ENCODE results near the gene NT5DC1. TPM values are rescaled to one million over a fixed set of nuclear protein-coding genes. Genes with fewer than 3 reads are reported as not detected.

The NT5DC1 gene
- total and polyA plus RNA-seq, 5 donors from 2014 or later = 32.4 to 80.2 (median 66.3) TPM

GRCh38 chr6:116180375-116180774 is 79.7 kb downstream of the NT5DC1 start:
- peaks cover 35% of the 10 kb centered on the region for H3K36me3 Mint-ChIP-seq
- H3K4me1 Mint-ChIP-seq = peaks cover 0 to 19% (median 14%) of the 10 kb centered on the region in 4 donors
- no peaks in the 10 kb centered on the region for H3K4me1 ChIP-seq (ENCODE audit: control insufficient read depth, insufficient read depth, low read length, poor library complexity, severe bottlenecking)
- DNase-seq (no peak), ATAC-seq (ENCODE audit: low read depth in 2 of 2) (no peak)
- H3K27ac ChIP-seq (ENCODE audit: insufficient read depth, low read length, poor library complexity, severe bottlenecking) = no peak overlapping the region
- no peak overlapping the region for H3K27ac Mint-ChIP-seq
- H3K9me3 ChIP-seq (ENCODE audit: control insufficient read depth in 2 of 2, low read length in 2 of 2) = peaks cover 2 to 3% of the 10 kb centered on the region in 2 experiments
- no peak overlapping the region for H3K4me3 ChIP-seq (ENCODE audit: low read depth, low read length)
- H3K36me3 ChIP-seq (ENCODE audit: control insufficient read depth, insufficient read depth, low read length) = peaks cover 4% of the 10 kb centered on the region
- no peaks in the 10 kb centered on the region for H3K27me3 Mint-ChIP-seq
- peaks cover 0 to 6% (median 3%) of the 10 kb centered on the region in 7 donors for H3K9me3 Mint-ChIP-seq
- no peaks in the 10 kb centered on the region for H3K27me3 ChIP-seq (ENCODE audit: control insufficient read depth, insufficient read depth, low read length)
- no peak overlapping the region for H3K4me3 Mint-ChIP-seq

- Mint-ChIP-seq H3K4me3 (no peak overlapping the region), H3K4me1 (peaks cover 6 to 20% (median 11%) of the 10 kb centered on the region in 4 donors), H3K9me3 (peaks cover 0 to 2% (median 0%) of the 10 kb centered on the region in 7 donors), H3K36me3 (peaks cover 13% of the 10 kb centered on the region), H3K27ac (peak overlapping the region in 1 of 3 donors; percentile 25), H3K27me3 (no peaks in the 10 kb centered on the region)
- DNase-seq (no peak), ATAC-seq (ENCODE audit: low read depth in 2 of 2) (no peak)
- Histone ChIP-seq H3K4me1 (ENCODE audit: control insufficient read depth, insufficient read depth, low read length, poor library complexity, severe bottlenecking) (no peaks in the 10 kb centered on the region), H3K27me3 (ENCODE audit: control insufficient read depth, insufficient read depth, low read length) (no peaks in the 10 kb centered on the region), H3K9me3 (ENCODE audit: control insufficient read depth in 2 of 2, low read length in 2 of 2) (no peaks in the 10 kb centered on the region), H3K4me3 (ENCODE audit: low read depth, low read length) (no peak overlapping the region), H3K36me3 (ENCODE audit: control insufficient read depth, insufficient read depth, low read length) (no peaks in the 10 kb centered on the region), H3K27ac (ENCODE audit: insufficient read depth, low read length, poor library complexity, severe bottlenecking) (no peak overlapping the region)
Observed at GRCh38 chr6:116189472-116189871, 88.8 kb downstream of the NT5DC1 start.

- Histone ChIP-seq H3K9me3 (ENCODE audit: control insufficient read depth in 2 of 2, low read length in 2 of 2) (no peaks in the 10 kb centered on the region), H3K4me1 (ENCODE audit: control insufficient read depth, insufficient read depth, low read length, poor library complexity, severe bottlenecking) (no peaks in the 10 kb centered on the region), H3K4me3 (ENCODE audit: low read depth, low read length) (no peak overlapping the region), H3K36me3 (ENCODE audit: control insufficient read depth, insufficient read depth, low read length) (no peaks in the 10 kb centered on the region), H3K27ac (ENCODE audit: insufficient read depth, low read length, poor library complexity, severe bottlenecking) (no peak overlapping the region), H3K27me3 (ENCODE audit: control insufficient read depth, insufficient read depth, low read length) (no peaks in the 10 kb centered on the region)
- Mint-ChIP-seq H3K36me3 (peaks cover 6% of the 10 kb centered on the region), H3K4me1 (peaks cover 4 to 16% (median 10%) of the 10 kb centered on the region in 4 donors), H3K9me3 (peaks cover 0 to 2% (median 0%) of the 10 kb centered on the region in 7 donors), H3K4me3 (no peak overlapping the region), H3K27me3 (no peaks in the 10 kb centered on the region), H3K27ac (no peak overlapping the region)
- ATAC-seq (ENCODE audit: low read depth in 2 of 2) = no peak
- no peak for DNase-seq
Observed at GRCh38 chr6:116190550-116190949, 89.9 kb downstream of the NT5DC1 start.

- H3K9me3 Mint-ChIP-seq = peaks cover 0 to 2% (median 0%) of the 10 kb centered on the region in 7 donors
- H3K4me1 Mint-ChIP-seq = peaks cover 0 to 16% (median 10%) of the 10 kb centered on the region in 4 donors
- Histone ChIP-seq H3K27ac (ENCODE audit: insufficient read depth, low read length, poor library complexity, severe bottlenecking) (no peak overlapping the region), H3K4me3 (ENCODE audit: low read depth, low read length) (no peak overlapping the region), H3K4me1 (ENCODE audit: control insufficient read depth, insufficient read depth, low read length, poor library complexity, severe bottlenecking) (no peaks in the 10 kb centered on the region), H3K27me3 (ENCODE audit: control insufficient read depth, insufficient read depth, low read length) (no peaks in the 10 kb centered on the region), H3K36me3 (ENCODE audit: control insufficient read depth, insufficient read depth, low read length) (no peaks in the 10 kb centered on the region), H3K9me3 (ENCODE audit: control insufficient read depth in 2 of 2, low read length in 2 of 2) (no peaks in the 10 kb centered on the region)
- no peak overlapping the region for H3K27ac Mint-ChIP-seq
- DNase-seq = no peak
- H3K36me3 Mint-ChIP-seq = peaks cover 12% of the 10 kb centered on the region
- no peak overlapping the region for H3K4me3 Mint-ChIP-seq
- no peaks in the 10 kb centered on the region for H3K27me3 Mint-ChIP-seq
- ATAC-seq (ENCODE audit: low read depth in 2 of 2) = no peak
Observed at GRCh38 chr6:116191881-116192280, 91.2 kb downstream of the NT5DC1 start.

- Mint-ChIP-seq H3K9me3 (peaks cover 0 to 2% (median 0%) of the 10 kb centered on the region in 7 donors), H3K4me3 (no peak overlapping the region), H3K27ac (no peak overlapping the region), H3K4me1 (peaks cover 0 to 16% (median 11%) of the 10 kb centered on the region in 4 donors), H3K27me3 (no peaks in the 10 kb centered on the region), H3K36me3 (peaks cover 17% of the 10 kb centered on the region)
- DNase-seq = no peak
- Histone ChIP-seq H3K27me3 (ENCODE audit: control insufficient read depth, insufficient read depth, low read length) (no peaks in the 10 kb centered on the region), H3K9me3 (ENCODE audit: control insufficient read depth in 2 of 2, low read length in 2 of 2) (no peaks in the 10 kb centered on the region), H3K4me3 (ENCODE audit: low read depth, low read length) (no peak overlapping the region), H3K36me3 (ENCODE audit: control insufficient read depth, insufficient read depth, low read length) (no peaks in the 10 kb centered on the region), H3K27ac (ENCODE audit: insufficient read depth, low read length, poor library complexity, severe bottlenecking) (no peak overlapping the region), H3K4me1 (ENCODE audit: control insufficient read depth, insufficient read depth, low read length, poor library complexity, severe bottlenecking) (no peaks in the 10 kb centered on the region)
- no peak for ATAC-seq (ENCODE audit: low read depth in 2 of 2)
Observed at GRCh38 chr6:116192786-116193185, 92.1 kb downstream of the NT5DC1 start.

GRCh38 chr6:116196841-116197240 is 96.2 kb downstream of the NT5DC1 start:
- peaks cover 13% of the 10 kb centered on the region for H3K36me3 Mint-ChIP-seq
- peak overlapping the region in 1 of 3 donors; percentile 50 for H3K27ac Mint-ChIP-seq

GRCh38 chr6:116200619-116201249 is 100.1 kb downstream of the NT5DC1 start:
- peak overlapping the region in 1 of 3 donors; percentile 24 for H3K27ac Mint-ChIP-seq
- ATAC-seq (ENCODE audit: low read depth in 2 of 2) = no peak

More at GRCh38 chr6:116196841-116197240, 96.2 kb downstream of the NT5DC1 start:
- no peak overlapping the region for H3K27ac ChIP-seq (ENCODE audit: insufficient read depth, low read length, poor library complexity, severe bottlenecking)
- peaks cover 0 to 2% (median 0%) of the 10 kb centered on the region in 7 donors for H3K9me3 Mint-ChIP-seq
- no peak overlapping the region for H3K4me3 Mint-ChIP-seq
- ATAC-seq (ENCODE audit: low read depth in 2 of 2) = no peak
- H3K4me1 Mint-ChIP-seq = peaks cover 0 to 10% (median 5%) of the 10 kb centered on the region in 4 donors
- H3K27me3 ChIP-seq (ENCODE audit: control insufficient read depth, insufficient read depth, low read length) = no peaks in the 10 kb centered on the region
- no peaks in the 10 kb centered on the region for H3K36me3 ChIP-seq (ENCODE audit: control insufficient read depth, insufficient read depth, low read length)
- no peaks in the 10 kb centered on the region for H3K27me3 Mint-ChIP-seq
- H3K9me3 ChIP-seq (ENCODE audit: control insufficient read depth in 2 of 2, low read length in 2 of 2) = no peaks in the 10 kb centered on the region
- no peak for DNase-seq
- no peak overlapping the region for H3K4me3 ChIP-seq (ENCODE audit: low read depth, low read length)
- no peaks in the 10 kb centered on the region for H3K4me1 ChIP-seq (ENCODE audit: control insufficient read depth, insufficient read depth, low read length, poor library complexity, severe bottlenecking)

GRCh38 chr6:116201538-116201937 is 100.9 kb downstream of the NT5DC1 start:
- ATAC-seq (ENCODE audit: low read depth in 2 of 2) (no peak), DNase-seq (no peak)
- peaks cover 0 to 2% (median 0%) of the 10 kb centered on the region in 7 donors for H3K9me3 Mint-ChIP-seq
- H3K4me3 ChIP-seq (ENCODE audit: low read depth, low read length) = no peak overlapping the region
- peaks cover 0 to 12% (median 0%) of the 10 kb centered on the region in 4 donors for H3K4me1 Mint-ChIP-seq
- no peak overlapping the region for H3K27ac ChIP-seq (ENCODE audit: insufficient read depth, low read length, poor library complexity, severe bottlenecking)
- H3K4me3 Mint-ChIP-seq = no peak overlapping the region
- H3K27ac Mint-ChIP-seq = no peak overlapping the region
- no peaks in the 10 kb centered on the region for H3K27me3 Mint-ChIP-seq
- no peaks in the 10 kb centered on the region for H3K36me3 ChIP-seq (ENCODE audit: control insufficient read depth, insufficient read depth, low read length)
- peaks cover 9% of the 10 kb centered on the region for H3K36me3 Mint-ChIP-seq
- H3K27me3 ChIP-seq (ENCODE audit: control insufficient read depth, insufficient read depth, low read length) = no peaks in the 10 kb centered on the region
- H3K9me3 ChIP-seq (ENCODE audit: control insufficient read depth in 2 of 2, low read length in 2 of 2) = no peaks in the 10 kb centered on the region
- H3K4me1 ChIP-seq (ENCODE audit: control insufficient read depth, insufficient read depth, low read length, poor library complexity, severe bottlenecking) = no peaks in the 10 kb centered on the region

More at GRCh38 chr6:116200619-116201249, 100.1 kb downstream of the NT5DC1 start:
- H3K4me1 Mint-ChIP-seq = peaks cover 0 to 12% (median 0%) of the 10 kb centered on the region in 4 donors
- no peaks in the 10 kb centered on the region for H3K27me3 Mint-ChIP-seq
- H3K4me3 Mint-ChIP-seq = no peak overlapping the region
- Histone ChIP-seq H3K4me1 (ENCODE audit: control insufficient read depth, insufficient read depth, low read length, poor library complexity, severe bottlenecking) (no peaks in the 10 kb centered on the region), H3K4me3 (ENCODE audit: low read depth, low read length) (no peak overlapping the region), H3K27ac (ENCODE audit: insufficient read depth, low read length, poor library complexity, severe bottlenecking) (no peak overlapping the region), H3K36me3 (ENCODE audit: control insufficient read depth, insufficient read depth, low read length) (no peaks in the 10 kb centered on the region), H3K27me3 (ENCODE audit: control insufficient read depth, insufficient read depth, low read length) (no peaks in the 10 kb centered on the region), H3K9me3 (ENCODE audit: control insufficient read depth in 2 of 2, low read length in 2 of 2) (no peaks in the 10 kb centered on the region)
- DNase-seq = no peak
- H3K9me3 Mint-ChIP-seq = peaks cover 0 to 2% (median 0%) of the 10 kb centered on the region in 7 donors
- H3K36me3 Mint-ChIP-seq = peaks cover 11% of the 10 kb centered on the region

Measured in CD4-positive, CD25-positive, alpha-beta regulatory T cell (primary cell).